H1 (cell line): ENCODE results near the gene ACTG1. TPM values are rescaled to one million over a fixed set of nuclear protein-coding genes. Genes with fewer than 3 reads are reported as not detected.

Experiments used
- CTCF ChIA-PET: fragments of 300-600 bp; sonication (Branson Sonifier 250); formaldehyde crosslinking; loops from one replicate; lab custom pipeline; 2021; ENCODE audit not compliant: partially characterized antibody; lab: Charles Lee
- POLR2A ChIA-PET: fragments of 300-600 bp; sonication (Branson Sonifier 250); formaldehyde crosslinking; loops from one replicate; lab custom pipeline; 2021; ENCODE audit warnings: inconsistent platforms; ENCODE audit not compliant: partially characterized antibody; lab: Charles Lee
- DNase-seq, 2 experiments: peaks; one replicate each; pipeline versions ENCODE4 v3.0.0 to v3.0.0-alpha.2; 2010 to 2022; ENCODE audit warnings: low spot score in 2 of 2, low read depth in 1 of 2, mixed read lengths in 1 of 2
- FAIRE-seq: peaks from 2 replicates; lab custom pipeline; 2011; peaks lifted over from hg19 to GRCh38; lab: Jason Lieb, UNC
- H2AFZ ChIP-seq: 2 replicates; pipeline ENCODE4 v1.8.1; 2012; ENCODE audit warnings: low read length, inconsistent platforms
- H2AK5ac ChIP-seq: 2 replicates; pipeline ENCODE4 v1.6.1; 2013; ENCODE audit warnings: low read depth, low read length
- H2BK120ac ChIP-seq: replicated peaks from 2 replicates; pipeline ENCODE3; 2013; ENCODE audit warnings: low read depth, low read length, inconsistent platforms
- H2BK12ac ChIP-seq: 2 replicates; pipeline ENCODE4 v1.6.1; 2013; ENCODE audit warnings: low read depth, low read length
- H2BK15ac ChIP-seq: 2 replicates; pipeline ENCODE4 v1.6.1; 2013; ENCODE audit warnings: low read length
- H2BK20ac ChIP-seq: 2 replicates; pipeline ENCODE4 v1.6.1; 2013; ENCODE audit warnings: low read length
- H2BK5ac ChIP-seq: 2 replicates; pipeline ENCODE4 v1.6.1; 2013; ENCODE audit warnings: low read depth, low read length
- H3K14ac ChIP-seq: 2 replicates; pipeline ENCODE4 v1.6.1; 2013; ENCODE audit warnings: inconsistent platforms; ENCODE audit not compliant: insufficient read length
- H3K18ac ChIP-seq: 2 replicates; pipeline ENCODE4 v1.6.1; 2013; ENCODE audit warnings: low read length; ENCODE audit errors: extremely low read depth
- H3K23ac ChIP-seq: 2 replicates; pipeline ENCODE4 v1.6.1; 2013; ENCODE audit warnings: inconsistent platforms; ENCODE audit not compliant: insufficient read length
- H3K23me2 ChIP-seq: 2 replicates; pipeline ENCODE4 v1.6.1; 2013; ENCODE audit warnings: low read depth, low read length
- H3K27ac ChIP-seq: 2 replicates; pipeline ENCODE4 v1.6.1; 2011; ENCODE audit warnings: low read depth, low read length, inconsistent platforms
- H3K27me3 ChIP-seq, 4 experiments: replicated peaks in 1 of 4; 1 replicate in 1 of 4; 2 replicates in 3 of 4; pipeline versions ENCODE4 v1.6.1 to v1.8.1; 2011 to 2013; ENCODE audit warnings: low read length in 3 of 4, mild to moderate bottlenecking in 3 of 4, inconsistent platforms in 2 of 4, mixed read lengths in 2 of 4, moderate library complexity in 1 of 4; ENCODE audit not compliant: control insufficient read depth in 3 of 4, insufficient read depth in 3 of 4; ENCODE audit errors: extremely low read depth in 1 of 4
- H3K36me3 ChIP-seq, 4 experiments: 2 replicates each; pipeline versions ENCODE4 v1.6.1 to v1.8.1; 2011 to 2013; ENCODE audit warnings: mild to moderate bottlenecking in 4 of 4, low read length in 3 of 4, moderate library complexity in 2 of 4, control low read depth in 1 of 4, inconsistent platforms in 1 of 4; ENCODE audit not compliant: insufficient read depth in 4 of 4, control insufficient read depth in 2 of 4
- H3K4ac ChIP-seq: replicated peaks from 2 replicates; pipeline ENCODE3; 2013; ENCODE audit warnings: low read length, low read depth, mixed read lengths, inconsistent platforms; ENCODE audit not compliant: insufficient read length
- H3K4me1 ChIP-seq, 4 experiments: replicated peaks in 1 of 4; 1 replicate in 1 of 4; 2 replicates in 3 of 4; pipeline versions ENCODE4 v1.6.1 to v1.8.1; 2011 to 2013; ENCODE audit warnings: low read length in 3 of 4, inconsistent platforms in 2 of 4, mixed read lengths in 1 of 4; ENCODE audit not compliant: insufficient read depth in 4 of 4, control insufficient read depth in 3 of 4
- H3K4me2 ChIP-seq, 2 experiments: 2 replicates each; pipeline versions ENCODE4 v1.6.1 to v1.8.1; 2011 to 2013; ENCODE audit warnings: low read depth in 2 of 2, low read length in 2 of 2, control low read depth in 1 of 2, inconsistent platforms in 1 of 2, mild to moderate bottlenecking in 1 of 2; ENCODE audit not compliant: insufficient read depth in 1 of 2
- H3K4me3 ChIP-seq, 4 experiments: fragments of 200-600, 300-600 bp in 1 of 4; sonication (generic), shearing (Covaris generic), sonication (Bioruptor Twin) in 1 of 4; 2 replicates each; pipeline versions ENCODE4 v1.5.1 to v1.8.1; 2011 to 2016; ENCODE audit warnings: low read length in 4 of 4, low read depth in 3 of 4, control low read depth in 2 of 4, inconsistent platforms in 2 of 4, mild to moderate bottlenecking in 2 of 4, mixed read lengths in 1 of 4, moderate library complexity in 1 of 4; ENCODE audit not compliant: insufficient read depth in 2 of 4; ENCODE audit errors: extremely low read depth in 1 of 4
- H3K56ac ChIP-seq: replicated peaks from 2 replicates; pipeline ENCODE3; 2013; ENCODE audit warnings: low read depth, mild to moderate bottlenecking, mixed read lengths, low read length, inconsistent platforms; ENCODE audit not compliant: insufficient read length
- H3K79me1 ChIP-seq: 2 replicates; pipeline ENCODE4 v1.6.1; 2013; ENCODE audit warnings: low read depth, low read length, control low read depth
- H3K79me2 ChIP-seq, 2 experiments: 2 replicates each; pipeline versions ENCODE4 v1.6.1 to v1.8.1; 2012 to 2013; ENCODE audit warnings: low read length in 2 of 2, mild to moderate bottlenecking in 2 of 2, inconsistent platforms in 1 of 2; ENCODE audit not compliant: insufficient read depth in 2 of 2, control insufficient read depth in 1 of 2
- H3K9ac ChIP-seq, 4 experiments: replicated peaks in 1 of 4; 1 replicate in 1 of 4; 2 replicates in 3 of 4; pipeline versions ENCODE4 v1.6.1 to v1.8.1; 2011 to 2013; ENCODE audit warnings: low read depth in 3 of 4, low read length in 3 of 4, control low read depth in 2 of 4, mild to moderate bottlenecking in 2 of 4, moderate library complexity in 2 of 4, inconsistent platforms in 1 of 4; ENCODE audit errors: extremely low read depth in 1 of 4
- H3K9me3 ChIP-seq, 2 experiments: 2 replicates each; pipeline versions ENCODE4 v1.6.1 to v1.8.1; 2012 to 2013; ENCODE audit warnings: mild to moderate bottlenecking in 2 of 2, moderate library complexity in 2 of 2, control low read depth in 1 of 2, inconsistent platforms in 1 of 2, low read depth in 1 of 2, low read length in 1 of 2, mixed read lengths in 1 of 2; ENCODE audit not compliant: insufficient read depth in 2 of 2
- H4K20me1 ChIP-seq, 2 experiments: replicated peaks in 1 of 2; 2 replicates each; pipeline versions ENCODE3 to v1.8.1; 2011 to 2013; ENCODE audit warnings: inconsistent platforms in 2 of 2, low read length in 2 of 2, mild to moderate bottlenecking in 1 of 2; ENCODE audit not compliant: insufficient read depth in 2 of 2, control insufficient read depth in 1 of 2
- H4K5ac ChIP-seq: 2 replicates; pipeline ENCODE4 v1.6.1; 2013; ENCODE audit warnings: low read length, low read depth, mixed read lengths, inconsistent platforms; ENCODE audit not compliant: insufficient read length
- H4K8ac ChIP-seq: 2 replicates; pipeline ENCODE4 v1.8.0; 2013; ENCODE audit warnings: mild to moderate bottlenecking, moderate library complexity, low read length, inconsistent platforms; ENCODE audit not compliant: insufficient read depth; ENCODE audit errors: extremely low read depth
- H4K91ac ChIP-seq: replicated peaks from 2 replicates; pipeline ENCODE3; 2013; ENCODE audit warnings: low read length, mixed read lengths, inconsistent platforms; ENCODE audit not compliant: insufficient read length
- ATF3 ChIP-seq: IDR thresholded peaks from 2 replicates; pipeline ENCODE4 v1.6.1; 2011; ENCODE audit warnings: low read depth, mild to moderate bottlenecking, low read length; ENCODE audit not compliant: insufficient read depth
- BRCA1 ChIP-seq: IDR thresholded peaks from 2 replicates; pipeline ENCODE4 v1.6.1; 2012; ENCODE audit warnings: low read depth, low read length, improper control_type of control experiment
- CEBPB ChIP-seq: IDR thresholded peaks from 2 replicates; pipeline ENCODE4 v1.6.1; 2012; ENCODE audit warnings: low read depth, low read length
- EP300 ChIP-seq, 2 experiments: IDR thresholded peaks; 1 replicate in 1 of 2; 2 replicates in 1 of 2; pipeline ENCODE4 v1.6.1; 2011 to 2012; ENCODE audit warnings: low read depth in 2 of 2, low read length in 2 of 2, mild to moderate bottlenecking in 2 of 2, borderline replicate concordance in 1 of 2, inconsistent platforms in 1 of 2, moderate library complexity in 1 of 2
- HDAC6 ChIP-seq: IDR thresholded peaks from one replicate; pipeline ENCODE4 v1.7.1; 2012; ENCODE audit warnings: low read depth, mild to moderate bottlenecking, inconsistent platforms, low read length, moderate library complexity
- KDM4A ChIP-seq: IDR thresholded peaks from one replicate; pipeline ENCODE4 v1.7.1; 2012; ENCODE audit warnings: low read depth, mild to moderate bottlenecking, moderate library complexity, low read length, inconsistent platforms; ENCODE audit not compliant: severe bottlenecking
- TEAD4 ChIP-seq: IDR thresholded peaks from 2 replicates; pipeline ENCODE4 v1.6.1; 2012; ENCODE audit warnings: low read depth, low read length, inconsistent platforms, mixed read lengths
- WGBS, 2 experiments: shearing (Covaris generic) in 1 of 2; methylation state at CpG; one replicate each; pipeline versions ENCODE4 v1.1.6 to v1.1.7; 2013 to 2015; ENCODE audit warnings: low lambda C conversion rate in 2 of 2, mixed read lengths in 2 of 2, inconsistent platforms in 1 of 2, low coverage in 1 of 2, missing lambda C conversion rate in 1 of 2; ENCODE audit not compliant: insufficient replicate concordance in 2 of 2, insufficient coverage in 1 of 2, insufficient read length in 1 of 2; ENCODE audit errors: extremely low coverage in 1 of 2, missing lambda C conversion rate in 1 of 2; 5-methylcytosine and 5-hydroxymethylcytosine counted together
- polyA plus RNA-seq, 7 experiments: library from polyadenylated mRNA; depleted of rRNA in 3 of 7; stranded (reverse) in 5 of 7; unstranded in 2 of 7; fragments of >200 nt in 5 of 7; fragments of 200-250 nt in 2 of 7; gene quantifications; 1 replicate in 5 of 7; 2 replicates in 1 of 7; 4 replicates in 1 of 7; pipeline versions ENCODE4 v1.2.1 to v1.2.3, GENCODE V29; 2011 to 2013; ENCODE audit warnings: missing spikeins in 2 of 7, mixed read lengths in 2 of 7
- total RNA-seq: library from RNA; stranded (reverse); fragmentation: NEBNext Ultra II Directional; extraction: Animal tissue kit (Norgen Biotek cat#: 25700); gene quantifications from 2 replicates; pipeline ENCODE4 v1.2.1, GENCODE V29; 2021

Gene ACTG1
- total and polyA plus RNA-seq, 2 of the 8 experiments (the other 6 are each of a cell fraction or from before 2014, with no cell fraction given), result 3,535 to 5,010 TPM

GRCh38 chr17:81549826-81550225 is 37.2 kb upstream of the ACTG1 start:
- Histone ChIP-seq H3K36me3 (peaks cover 0 to 27% (median 19%) of the 10 kb centered on the region in 4 experiments; a peak in 7 of 8 replicates), H3K18ac (no peak overlapping the region), H4K8ac (no peak overlapping the region), H3K79me1 (peaks cover 4% of the 10 kb centered on the region; the same call in 1 of the 2 replicates), H3K56ac (no peak overlapping the region), H2AK5ac (no peak overlapping the region), H3K9ac (no peak overlapping the region), H3K4me1 (peaks cover 3 to 17% (median 8%) of the 10 kb centered on the region in 4 experiments), H3K23me2 (peaks cover 9% of the 10 kb centered on the region; the same call in 1 of the 2 replicates), H3K9me3 (no peaks in the 10 kb centered on the region), H3K27ac (no peak overlapping the region), H3K4me3 (no peak overlapping the region), H2BK120ac (no peak overlapping the region), H2BK15ac (no peak overlapping the region), H4K91ac (no peak overlapping the region), H3K79me2 (peaks cover 0 to 10% of the 10 kb centered on the region in 2 experiments; a peak in 1 of 4 replicates), H3K4ac (no peak overlapping the region), H3K4me2 (no peak overlapping the region), H4K5ac (no peak overlapping the region), H3K23ac (no peak overlapping the region), H2BK20ac (no peak overlapping the region), H2BK5ac (no peak overlapping the region), H2BK12ac (no peak overlapping the region), H2AFZ (no peak overlapping the region), H3K27me3 (no peaks in the 10 kb centered on the region), H4K20me1 (peaks cover 0 to 28% of the 10 kb centered on the region in 2 experiments), H3K14ac (no peak overlapping the region)
- CTCF ChIA-PET, result interaction anchor here (1.7 to 2.8 kb wide), 2 partner anchors 11 to 109 kb away, joined by 4 to 8 read pairs; no protein-coding TSS in a partner anchor
- FAIRE-seq, result no peak
- 92% methylated on average over 8 of the region's 8 CpGs; no CpG with 5 or more reads in 1 of the 2 experiments for WGBS, 2 experiments
- DNase-seq, result no peak
- TF ChIP-seq BRCA1 (no peak), EP300 (IDR thresholded peaks at IDR 0.05; ENCODE audit: borderline replicate concordance in 1 of 2, low read depth in 2 of 2, low read length in 2 of 2) (no peak), CEBPB (no peak), HDAC6 (no peak), ATF3 (no peak), KDM4A (no peak), TEAD4 (no peak)
- POLR2A ChIA-PET, result interaction anchor here (1.9 to 5.0 kb wide), 2 partner anchors 9 to 12 kb away, joined by 4 to 50 read pairs; no protein-coding TSS in a partner anchor
